ENCODE results near the gene GEMIN4. TPM values are rescaled to one million over a fixed set of nuclear protein-coding genes. Genes with fewer than 3 reads are reported as not detected.

Gene GEMIN4
- total and polyA plus RNA-seq, 2 of the 4 experiments (the other 2 are of a cell fraction) = 16.5 to 20.4 TPM

DNA sequence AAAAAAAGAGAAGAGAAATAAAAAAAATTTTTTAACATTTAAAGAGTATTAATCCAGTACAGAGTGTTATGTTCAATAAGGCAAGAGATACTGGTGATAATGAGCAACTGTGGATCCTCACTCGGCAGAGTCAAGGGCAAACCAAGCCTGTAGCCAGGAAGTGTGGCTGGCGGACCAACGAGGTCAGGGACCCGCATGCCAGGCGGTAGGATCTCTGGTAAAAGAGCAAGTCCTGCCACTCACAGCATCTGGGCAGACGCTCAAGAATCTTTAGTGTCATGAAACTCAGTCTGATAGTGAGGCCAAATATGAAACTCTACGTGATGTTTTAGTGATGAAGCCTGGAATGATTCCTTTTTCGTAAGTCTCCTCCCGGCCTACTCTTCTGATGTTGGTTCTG is 8.3 kb upstream of the GEMIN4 start:
- in situ Hi-C loops (cut with MboI; ENCODE audit: low sequenced_read_pairs) = no loop called here
- Histone ChIP-seq H4K5ac (ENCODE audit: low read depth, low read length) (no peak overlapping the region), H3K56ac (ENCODE audit: extremely low read depth, insufficient read depth, low read length) (no peak overlapping the region), H2BK5ac (ENCODE audit: low read depth, low read length, poor library complexity, severe bottlenecking) (no peak overlapping the region), H4K8ac (ENCODE audit: low read depth in 2 of 2, low read length in 2 of 2) (no peak overlapping the region), H3K4ac (ENCODE audit: low read depth, low read length) (no peak overlapping the region), H3K79me1 (ENCODE audit: low read depth in 1 of 2, low read length in 2 of 2) (peaks cover 0 to 3% of the 10 kb centered on the region in 2 experiments; a peak in 2 of 4 replicates), H2AK5ac (ENCODE audit: low read depth, low read length) (no peak overlapping the region), H4K20me1 (ENCODE audit: insufficient read depth, low read length) (no peaks in the 10 kb centered on the region), H2BK120ac (ENCODE audit: low read depth, low read length) (no peak overlapping the region), H4K91ac (ENCODE audit: insufficient read depth, low read depth, low read length) (no peak overlapping the region), H3K27ac (ENCODE audit: insufficient read depth, low read length) (no peak overlapping the region), H3K9ac (ENCODE audit: low read depth, low read length) (no peak overlapping the region), H2BK15ac (ENCODE audit: low read depth, low read length) (no peak overlapping the region), H3K9me1 (ENCODE audit: insufficient read depth, low read length) (no peaks in the 10 kb centered on the region), H2AFZ (replicated peaks; ENCODE audit: low read length, poor library complexity) (no peak overlapping the region), H3K4me3 (ENCODE audit: insufficient read depth, low read depth, low read length) (no peak overlapping the region), H2BK20ac (ENCODE audit: low read depth, low read length) (no peak overlapping the region), H3K36me3 (ENCODE audit: control insufficient read depth, insufficient read depth, low read length) (peaks cover 46% of the 10 kb centered on the region), H2AK9ac (replicated peaks; ENCODE audit: low read depth, low read length, poor library complexity) (no peak overlapping the region), H3K4me1 (ENCODE audit: control insufficient read depth, insufficient read depth, low read length) (no peaks in the 10 kb centered on the region), H3K14ac (replicated peaks; ENCODE audit: low read depth, low read length) (no peak overlapping the region), H3K23ac (ENCODE audit: low read depth, low read length) (no peak overlapping the region), H3K27me3 (ENCODE audit: control insufficient read depth, insufficient read depth, low read length) (no peaks in the 10 kb centered on the region), H3K9me3 (ENCODE audit: control insufficient read depth, insufficient read depth, low read length) (no peaks in the 10 kb centered on the region), H3K18ac (ENCODE audit: low read depth, low read length) (no peak overlapping the region), H3K4me2 (ENCODE audit: low read depth, low read length) (no peak overlapping the region)
- intact Hi-C loops (cut with micrococcal nuclease) = no loop called here
- ChIA-PET CTCF (no interaction called here), POLR2A (ENCODE audit: unreplicated experiment) (no interaction called here)
- DNase-seq = no peak
- 93% methylated on average over 6 of the region's 9 CpGs; no CpG with 5 or more reads in 1 of the 2 experiments for WGBS, 2 experiments (ENCODE audit: extremely low coverage in 2 of 2, insufficient read length in 1 of 2)
- no peak for ATAC-seq (ENCODE audit: low read depth)
- BruUV-seq (replicated peaks) = no TSS peak
- dilution Hi-C loops (cut with HindIII; ENCODE audit: low sequenced_read_pairs, unreplicated experiment) = no loop called here
- no peak for TF ChIP-seq RCOR1 (IDR thresholded peaks at IDR 0.05; ENCODE audit: insufficient replicate concordance, low read length)
- TF ChIP-seq MAZ (IDR thresholded peaks at IDR 0.05; ENCODE audit: borderline replicate concordance, low read depth, low read length) = no peak
- no peak for TF ChIP-seq BHLHE40 (IDR thresholded peaks at IDR 0.05; ENCODE audit: low read depth, low read length)
- TF ChIP-seq NFE2L2 (IDR thresholded peaks at IDR 0.05; ENCODE audit: low read depth, low read length) = no peak
- no peak for TF ChIP-seq CHD1 (IDR thresholded peaks at IDR 0.05; ENCODE audit: low read depth, low read length)
- TF ChIP-seq, protein P1, sequence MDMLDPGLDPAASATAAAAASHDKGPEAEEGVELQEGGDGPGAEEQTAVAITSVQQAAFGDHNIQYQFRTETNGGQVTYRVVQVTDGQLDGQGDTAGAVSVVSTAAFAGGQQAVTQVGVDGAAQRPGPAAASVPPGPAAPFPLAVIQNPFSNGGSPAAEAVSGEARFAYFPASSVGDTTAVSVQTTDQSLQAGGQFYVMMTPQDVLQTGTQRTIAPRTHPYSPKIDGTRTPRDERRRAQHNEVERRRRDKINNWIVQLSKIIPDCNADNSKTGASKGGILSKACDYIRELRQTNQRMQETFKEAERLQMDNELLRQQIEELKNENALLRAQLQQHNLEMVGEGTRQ (IDR thresholded peaks at IDR 0.05; ENCODE audit: low read depth, low read length) = no peak
- no peak for TF ChIP-seq MXI1 (IDR thresholded peaks at IDR 0.05; ENCODE audit: borderline replicate concordance, low read depth, low read length)
- TF ChIP-seq CEBPB (IDR thresholded peaks at IDR 0.05; ENCODE audit: low read depth, low read length) = no peak
- TF ChIP-seq RAD21 (IDR thresholded peaks at IDR 0.05; ENCODE audit: low read length) = no peak

Data from IMR-90 (cell line).